ENCODE results near the gene GNG5.

DNA sequence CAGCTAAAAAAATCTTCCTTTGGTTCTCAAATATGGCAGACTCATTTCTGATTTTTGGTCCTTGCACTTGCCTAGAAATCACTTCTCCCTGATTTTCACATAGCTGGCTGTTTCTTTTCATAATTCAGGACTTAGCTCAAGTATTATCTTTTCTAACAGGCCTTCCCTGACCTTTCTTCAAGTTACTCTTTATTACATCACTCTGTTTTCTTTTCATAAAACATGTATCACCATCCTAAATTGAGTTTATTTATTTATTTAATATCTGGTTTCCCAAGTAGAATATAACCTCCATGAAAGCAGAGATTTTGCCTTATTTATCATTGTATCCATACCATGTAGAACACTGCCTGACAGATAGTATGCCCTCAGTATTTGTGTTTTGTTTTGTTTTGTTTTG lies 18.2 kb upstream of the GNG5 start:
- TF ChIP-seq, protein P1, sequence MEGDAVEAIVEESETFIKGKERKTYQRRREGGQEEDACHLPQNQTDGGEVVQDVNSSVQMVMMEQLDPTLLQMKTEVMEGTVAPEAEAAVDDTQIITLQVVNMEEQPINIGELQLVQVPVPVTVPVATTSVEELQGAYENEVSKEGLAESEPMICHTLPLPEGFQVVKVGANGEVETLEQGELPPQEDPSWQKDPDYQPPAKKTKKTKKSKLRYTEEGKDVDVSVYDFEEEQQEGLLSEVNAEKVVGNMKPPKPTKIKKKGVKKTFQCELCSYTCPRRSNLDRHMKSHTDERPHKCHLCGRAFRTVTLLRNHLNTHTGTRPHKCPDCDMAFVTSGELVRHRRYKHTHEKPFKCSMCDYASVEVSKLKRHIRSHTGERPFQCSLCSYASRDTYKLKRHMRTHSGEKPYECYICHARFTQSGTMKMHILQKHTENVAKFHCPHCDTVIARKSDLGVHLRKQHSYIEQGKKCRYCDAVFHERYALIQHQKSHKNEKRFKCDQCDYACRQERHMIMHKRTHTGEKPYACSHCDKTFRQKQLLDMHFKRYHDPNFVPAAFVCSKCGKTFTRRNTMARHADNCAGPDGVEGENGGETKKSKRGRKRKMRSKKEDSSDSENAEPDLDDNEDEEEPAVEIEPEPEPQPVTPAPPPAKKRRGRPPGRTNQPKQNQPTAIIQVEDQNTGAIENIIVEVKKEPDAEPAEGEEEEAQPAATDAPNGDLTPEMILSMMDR (IDR thresholded peaks at IDR 0.05; ENCODE audit: low read depth, low read length, missing input control): no peak
- TF ChIP-seq, protein P2, sequence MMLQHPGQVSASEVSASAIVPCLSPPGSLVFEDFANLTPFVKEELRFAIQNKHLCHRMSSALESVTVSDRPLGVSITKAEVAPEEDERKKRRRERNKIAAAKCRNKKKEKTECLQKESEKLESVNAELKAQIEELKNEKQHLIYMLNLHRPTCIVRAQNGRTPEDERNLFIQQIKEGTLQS (IDR thresholded peaks at IDR 0.05): no peak
- TF ChIP-seq TAF1 (conservative IDR thresholded peaks at IDR 0.05): no peak
- no peak for TF ChIP-seq YY1 (IDR thresholded peaks at IDR 0.05)

All from liver (tissue), 3 donors.